ENCODE data around the gene CHST8.
"Not testable (repeated sequence)": the region's sequence is repeated elsewhere in the genome, so short reads cannot be mapped to it uniquely, and the experiment has no call there.

The CHST8 gene

GRCh38 chr19:33815380-33816340 lies 193.9 kb downstream of the CHST8 start:
- DNase-seq = no peak

- DNase-seq = no peak
These were observed 196.7 kb downstream of the CHST8 start for GRCh38 chr19:33818411-33818810.

- DNase-seq = not testable (repeated sequence)
These were observed 197.3 kb downstream of the CHST8 start for GRCh38 chr19:33819078-33819477.

- no peak for DNase-seq
These were observed 197.7 kb downstream of the CHST8 start for GRCh38 chr19:33819506-33819879.

DNA sequence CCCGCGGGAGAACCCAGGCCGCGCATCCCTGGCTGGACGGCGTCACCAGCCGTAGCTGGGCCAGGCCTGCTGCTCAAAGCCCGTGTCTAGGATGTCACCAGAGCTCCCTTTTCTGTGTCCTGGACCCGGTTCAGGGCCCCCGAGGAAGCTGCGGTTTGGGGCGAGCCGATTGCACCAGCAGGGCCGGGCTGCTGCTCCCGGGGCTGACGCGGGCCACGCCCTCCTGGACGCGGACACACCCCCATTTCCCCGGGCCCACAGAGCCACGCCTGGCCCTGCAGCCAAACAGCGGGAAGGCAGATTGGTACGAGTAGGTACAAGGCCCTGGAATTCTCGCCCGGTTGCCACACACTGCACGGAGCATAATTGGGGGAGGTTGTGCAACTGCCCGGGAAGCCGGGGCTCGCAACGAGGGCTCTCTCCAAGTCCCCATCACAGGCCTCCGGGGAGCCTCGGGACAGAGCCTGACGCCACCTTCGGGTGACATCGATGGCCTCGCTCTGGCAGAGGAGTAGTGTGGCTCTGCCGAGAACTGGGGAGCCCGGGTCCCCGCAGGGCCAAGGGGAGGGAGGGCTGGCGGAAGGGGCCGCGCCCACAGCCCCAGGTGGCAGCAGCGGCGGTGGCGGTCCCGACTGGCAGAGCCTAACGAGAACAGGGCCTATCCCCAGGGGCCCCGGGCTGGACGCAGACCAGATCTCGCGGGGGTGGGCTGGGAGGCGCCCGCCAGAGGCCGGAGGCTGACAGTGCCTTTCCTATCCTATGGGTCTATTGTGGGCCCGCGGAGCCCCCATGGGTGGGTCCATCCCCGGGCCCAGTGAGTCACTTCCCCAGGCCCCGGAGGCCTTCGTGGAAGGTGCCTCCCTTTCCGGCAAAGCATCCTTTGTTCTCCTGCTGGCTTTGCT lies 198.4 kb downstream of the CHST8 start:
- DNase-seq = no peak

DNA sequence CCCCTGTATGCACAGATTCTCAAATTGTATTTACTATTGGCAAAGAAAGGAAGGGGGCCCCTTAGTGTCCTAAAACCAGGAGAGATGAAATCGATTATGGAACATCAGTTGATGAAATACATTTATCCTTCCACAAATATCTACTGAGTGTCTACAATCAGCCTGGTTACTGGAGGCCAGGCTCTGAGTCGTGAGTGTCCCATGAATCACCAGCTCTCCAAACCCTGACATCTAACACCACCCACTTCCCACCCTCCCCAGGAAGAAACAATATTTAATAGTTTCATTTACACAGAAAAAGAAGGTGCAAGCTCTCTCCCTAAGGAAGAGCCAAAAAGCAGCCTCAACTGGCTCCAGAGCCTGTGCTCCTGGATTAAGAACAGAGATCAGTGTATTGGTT lies 200.1 kb downstream of the CHST8 start:
- DNase-seq = no peak
